Effector memory CD8-positive, alpha-beta T cell (primary cell): ENCODE data around the gene TRIM2.

Experiments used
- ATAC-seq: fragments of 150-1000 bp; cut with Tn5 transposase; replicated peaks from 2 replicates; pipeline ENCODE4 v1.10.0; 2021; ENCODE audit warnings: mild to moderate bottlenecking, moderate library complexity
- DNase-seq, 3 experiments: peaks; one replicate each; pipeline ENCODE4 v3.0.0; 2021
- H3K27ac Mint-ChIP-seq, 2 donors: one replicate each; pipeline ENCODE4 v1.8.0; 2022; ENCODE audit warnings: mild to moderate bottlenecking in 2 of 2, mixed read lengths in 2 of 2, moderate library complexity in 2 of 2
- H3K27me3 Mint-ChIP-seq, 2 donors: one replicate each; pipeline ENCODE4 v1.8.0; 2022; ENCODE audit warnings: mixed read lengths in 2 of 2
- H3K36me3 Mint-ChIP-seq: one replicate; pipeline ENCODE4 v1.8.0; 2022; ENCODE audit warnings: mild to moderate bottlenecking, moderate library complexity, mixed read lengths; ENCODE audit not compliant: insufficient read depth
- H3K4me1 Mint-ChIP-seq, 2 donors: one replicate each; pipeline ENCODE4 v1.8.0; 2022; ENCODE audit warnings: low read depth in 2 of 2, mixed read lengths in 2 of 2
- H3K4me3 Mint-ChIP-seq, 2 donors: one replicate each; pipeline ENCODE4 v1.8.0; 2022; ENCODE audit warnings: mild to moderate bottlenecking in 2 of 2, mixed read lengths in 2 of 2, moderate library complexity in 2 of 2
- H3K9me3 Mint-ChIP-seq, 2 donors: one replicate each; pipeline ENCODE4 v1.8.0; 2022; ENCODE audit warnings: mixed read lengths in 2 of 2

TRIM2 gene

GRCh38 chr4:153333874-153334273 is 129.6 kb downstream of the TRIM2 start:
- Mint-ChIP-seq H3K4me1 (peaks cover 2 to 3% of the 10 kb centered on the region in 2 donors), H3K36me3 (no peaks in the 10 kb centered on the region), H3K27me3 (peaks cover 0 to 18% of the 10 kb centered on the region in 2 donors), H3K4me3 (no peak overlapping the region), H3K27ac (no peak overlapping the region), H3K9me3 (no peaks in the 10 kb centered on the region)
- DNase-seq (no peak), ATAC-seq (no peak)

- ATAC-seq: no peak
- H3K9me3 Mint-ChIP-seq: no peaks in the 10 kb centered on the region
Observed at GRCh38 chr4:153335665-153336064, 131.4 kb downstream of the TRIM2 start.

GRCh38 chr4:153337686-153338085 is 133.4 kb downstream of the TRIM2 start:
- no peaks in the 10 kb centered on the region for H3K36me3 Mint-ChIP-seq
- H3K4me3 Mint-ChIP-seq: no peak overlapping the region
- DNase-seq: no peak
- ATAC-seq: no peak
- H3K4me1 Mint-ChIP-seq: peaks cover 2 to 3% of the 10 kb centered on the region in 2 donors
- peaks cover 30 to 36% of the 10 kb centered on the region in 2 donors for H3K27me3 Mint-ChIP-seq
- no peak overlapping the region for H3K27ac Mint-ChIP-seq
- no peaks in the 10 kb centered on the region for H3K9me3 Mint-ChIP-seq

More at GRCh38 chr4:153335665-153336064, 131.4 kb downstream of the TRIM2 start:
- Mint-ChIP-seq H3K27ac (no peak overlapping the region), H3K4me3 (no peak overlapping the region), H3K36me3 (no peaks in the 10 kb centered on the region), H3K27me3 (peaks cover 10 to 29% of the 10 kb centered on the region in 2 donors), H3K4me1 (peaks cover 2 to 3% of the 10 kb centered on the region in 2 donors)
- DNase-seq: no peak

GRCh38 chr4:153341575-153342090 is 137.4 kb downstream of the TRIM2 start:
- ATAC-seq (no peak), DNase-seq (no peak)
- H3K4me1 Mint-ChIP-seq: peaks cover 4 to 5% of the 10 kb centered on the region in 2 donors
- peaks cover 3% of the 10 kb centered on the region for H3K36me3 Mint-ChIP-seq
- H3K9me3 Mint-ChIP-seq: no peaks in the 10 kb centered on the region
- H3K27ac Mint-ChIP-seq: no peak overlapping the region
- H3K27me3 Mint-ChIP-seq: peaks cover 31% of the 10 kb centered on the region in 2 donors
- no peak overlapping the region for H3K4me3 Mint-ChIP-seq

- peaks cover 35 to 42% of the 10 kb centered on the region in 2 donors for H3K27me3 Mint-ChIP-seq
- peaks cover 3 to 4% of the 10 kb centered on the region in 2 donors for H3K4me1 Mint-ChIP-seq
- H3K9me3 Mint-ChIP-seq: no peaks in the 10 kb centered on the region
- H3K36me3 Mint-ChIP-seq: peaks cover 3% of the 10 kb centered on the region
- no peak overlapping the region for H3K4me3 Mint-ChIP-seq
- ATAC-seq (no peak), DNase-seq (no peak)
- H3K27ac Mint-ChIP-seq: no peak overlapping the region
Observed at GRCh38 chr4:153342751-153343552, 138.7 kb downstream of the TRIM2 start.

- DNase-seq (peak; percentile 88 to 90 (median 88)), ATAC-seq (peak; percentile 95)
- Mint-ChIP-seq H3K36me3 (peaks cover 3% of the 10 kb centered on the region), H3K27ac (peak within 1 kb of the TSS in 1 of 2 donors; percentile 20), H3K27me3 (peaks cover 35 to 42% of the 10 kb centered on the region in 2 donors), H3K4me3 (peak within 1 kb of the TSS; percentile 87 to 90), H3K9me3 (no peaks in the 10 kb centered on the region), H3K4me1 (peaks cover 3 to 4% of the 10 kb centered on the region in 2 donors)
Observed at GRCh38 chr4:153344131-153345011, 140.1 kb downstream of the TRIM2 start, which contains the start of gene MND1. Gene MND1 (plus strand): TSS chr4:153344688. CDS start chr4:153344738, 50 bp downstream.

GRCh38 chr4:153345012-153345981 is 141.1 kb downstream of the TRIM2 start:
- Mint-ChIP-seq H3K27ac (peak overlapping the region in 1 of 2 donors; percentile 20), H3K36me3 (peaks cover 3% of the 10 kb centered on the region), H3K27me3 (peaks cover 27 to 36% of the 10 kb centered on the region in 2 donors), H3K4me1 (peaks cover 4% of the 10 kb centered on the region in 2 donors), H3K9me3 (no peaks in the 10 kb centered on the region), H3K4me3 (peak overlapping the region; percentile 87 to 90)
- DNase-seq (peak; percentile 21 to 33 (median 26)), ATAC-seq (peak; percentile 34)

GRCh38 chr4:153346031-153346430 is 141.8 kb downstream of the TRIM2 start:
- no peak for ATAC-seq
- Mint-ChIP-seq H3K9me3 (no peaks in the 10 kb centered on the region), H3K27ac (no peak overlapping the region), H3K36me3 (peaks cover 3% of the 10 kb centered on the region), H3K27me3 (peaks cover 19 to 29% of the 10 kb centered on the region in 2 donors), H3K4me1 (peaks cover 4% of the 10 kb centered on the region in 2 donors), H3K4me3 (peak overlapping the region; percentile 87 to 90)
- DNase-seq: no peak

- Mint-ChIP-seq H3K27me3 (peaks cover 14 to 23% of the 10 kb centered on the region in 2 donors), H3K27ac (no peak overlapping the region), H3K36me3 (peaks cover 3% of the 10 kb centered on the region), H3K4me1 (peaks cover 4% of the 10 kb centered on the region in 2 donors), H3K4me3 (no peak overlapping the region), H3K9me3 (no peaks in the 10 kb centered on the region)
- DNase-seq: no peak
- ATAC-seq: no peak
Observed at GRCh38 chr4:153346563-153346962, 142.3 kb downstream of the TRIM2 start.

GRCh38 chr4:153347117-153347516 is 142.9 kb downstream of the TRIM2 start:
- Mint-ChIP-seq H3K4me1 (peaks cover 4% of the 10 kb centered on the region in 2 donors), H3K36me3 (peaks cover 3% of the 10 kb centered on the region), H3K27me3 (peaks cover 9 to 18% of the 10 kb centered on the region in 2 donors), H3K4me3 (no peak overlapping the region), H3K27ac (no peak overlapping the region), H3K9me3 (no peaks in the 10 kb centered on the region)
- ATAC-seq (no peak), DNase-seq (no peak)

- DNase-seq (no peak), ATAC-seq (no peak)
- no peaks in the 10 kb centered on the region for H3K9me3 Mint-ChIP-seq
- H3K36me3 Mint-ChIP-seq: peaks cover 3% of the 10 kb centered on the region
- H3K27ac Mint-ChIP-seq: no peak overlapping the region
- H3K4me1 Mint-ChIP-seq: peaks cover 4% of the 10 kb centered on the region in 2 donors
- no peak overlapping the region for H3K4me3 Mint-ChIP-seq
- peaks cover 5 to 12% of the 10 kb centered on the region in 2 donors for H3K27me3 Mint-ChIP-seq
Observed at GRCh38 chr4:153348006-153348405, 143.8 kb downstream of the TRIM2 start.

- DNase-seq (no peak), ATAC-seq (no peak)
- peaks cover 3% of the 10 kb centered on the region for H3K36me3 Mint-ChIP-seq
- peaks cover 5 to 12% of the 10 kb centered on the region in 2 donors for H3K27me3 Mint-ChIP-seq
- no peak overlapping the region for H3K4me3 Mint-ChIP-seq
- no peaks in the 10 kb centered on the region for H3K9me3 Mint-ChIP-seq
- H3K27ac Mint-ChIP-seq: no peak overlapping the region
- H3K4me1 Mint-ChIP-seq: peaks cover 4% of the 10 kb centered on the region in 2 donors
Observed at GRCh38 chr4:153349206-153349805, 145.1 kb downstream of the TRIM2 start.
